ENCODE measurements around the gene POU3F1.

GRCh38 chr1:38083541-38083940, 36.9 kb upstream of the POU3F1 start:
- no peak for TF ChIP-seq CTCF (IDR thresholded peaks at IDR 0.05)
- TF ChIP-seq POLR2A (IDR thresholded peaks at IDR 0.05): no peak

All from esophagus squamous epithelium (tissue), 4 donors.